ENCODE measurements around the gene LEKR1.
"Not testable (repeated sequence)": the region's sequence is repeated elsewhere in the genome, so short reads cannot be mapped to it uniquely, and the experiment has no call there.

DNA sequence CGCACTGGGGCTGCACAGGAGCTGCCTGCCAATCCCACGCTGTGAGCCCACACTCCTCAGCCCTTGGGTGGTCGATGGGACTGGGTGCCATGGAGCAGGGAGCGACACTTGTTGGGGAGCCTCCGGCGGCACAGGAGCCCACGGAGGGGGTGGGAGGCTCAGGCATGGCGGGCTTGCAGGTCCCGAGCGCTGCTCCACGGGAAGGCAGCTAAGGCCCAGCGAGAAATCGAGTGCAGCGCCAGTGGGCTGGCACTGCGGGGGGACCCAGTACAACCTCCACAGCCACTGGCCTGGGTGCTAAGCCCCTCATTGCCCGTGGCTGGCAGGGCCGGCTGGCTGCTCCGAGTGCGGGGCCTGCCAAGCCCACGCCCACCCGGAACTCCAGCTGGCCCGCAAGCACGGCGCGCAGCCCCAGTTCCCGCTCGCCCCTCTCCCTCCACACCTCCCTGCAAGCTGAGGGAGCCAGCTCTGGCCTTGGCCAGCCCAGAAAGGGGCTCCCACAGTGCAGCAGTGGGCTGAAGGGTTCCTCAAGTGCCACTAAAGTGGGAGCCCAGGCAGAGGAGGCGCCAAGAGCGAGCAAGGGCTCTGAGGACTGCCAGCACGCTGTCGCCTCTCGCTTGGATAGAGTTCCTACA, 3.4 kb upstream of the LEKR1 start:
- TF ChIP-seq, protein P1, sequence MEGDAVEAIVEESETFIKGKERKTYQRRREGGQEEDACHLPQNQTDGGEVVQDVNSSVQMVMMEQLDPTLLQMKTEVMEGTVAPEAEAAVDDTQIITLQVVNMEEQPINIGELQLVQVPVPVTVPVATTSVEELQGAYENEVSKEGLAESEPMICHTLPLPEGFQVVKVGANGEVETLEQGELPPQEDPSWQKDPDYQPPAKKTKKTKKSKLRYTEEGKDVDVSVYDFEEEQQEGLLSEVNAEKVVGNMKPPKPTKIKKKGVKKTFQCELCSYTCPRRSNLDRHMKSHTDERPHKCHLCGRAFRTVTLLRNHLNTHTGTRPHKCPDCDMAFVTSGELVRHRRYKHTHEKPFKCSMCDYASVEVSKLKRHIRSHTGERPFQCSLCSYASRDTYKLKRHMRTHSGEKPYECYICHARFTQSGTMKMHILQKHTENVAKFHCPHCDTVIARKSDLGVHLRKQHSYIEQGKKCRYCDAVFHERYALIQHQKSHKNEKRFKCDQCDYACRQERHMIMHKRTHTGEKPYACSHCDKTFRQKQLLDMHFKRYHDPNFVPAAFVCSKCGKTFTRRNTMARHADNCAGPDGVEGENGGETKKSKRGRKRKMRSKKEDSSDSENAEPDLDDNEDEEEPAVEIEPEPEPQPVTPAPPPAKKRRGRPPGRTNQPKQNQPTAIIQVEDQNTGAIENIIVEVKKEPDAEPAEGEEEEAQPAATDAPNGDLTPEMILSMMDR (IDR thresholded peaks at IDR 0.05; ENCODE audit: low read depth, low read length) = not testable (repeated sequence)
- not testable (repeated sequence) for TF ChIP-seq EZH2phosphoT487 (IDR thresholded peaks at IDR 0.05; ENCODE audit: low read depth)

All from OCI-LY3 (cell line).